ENCODE measurements around the gene CDK5RAP1.

The CDK5RAP1 gene

DNA sequence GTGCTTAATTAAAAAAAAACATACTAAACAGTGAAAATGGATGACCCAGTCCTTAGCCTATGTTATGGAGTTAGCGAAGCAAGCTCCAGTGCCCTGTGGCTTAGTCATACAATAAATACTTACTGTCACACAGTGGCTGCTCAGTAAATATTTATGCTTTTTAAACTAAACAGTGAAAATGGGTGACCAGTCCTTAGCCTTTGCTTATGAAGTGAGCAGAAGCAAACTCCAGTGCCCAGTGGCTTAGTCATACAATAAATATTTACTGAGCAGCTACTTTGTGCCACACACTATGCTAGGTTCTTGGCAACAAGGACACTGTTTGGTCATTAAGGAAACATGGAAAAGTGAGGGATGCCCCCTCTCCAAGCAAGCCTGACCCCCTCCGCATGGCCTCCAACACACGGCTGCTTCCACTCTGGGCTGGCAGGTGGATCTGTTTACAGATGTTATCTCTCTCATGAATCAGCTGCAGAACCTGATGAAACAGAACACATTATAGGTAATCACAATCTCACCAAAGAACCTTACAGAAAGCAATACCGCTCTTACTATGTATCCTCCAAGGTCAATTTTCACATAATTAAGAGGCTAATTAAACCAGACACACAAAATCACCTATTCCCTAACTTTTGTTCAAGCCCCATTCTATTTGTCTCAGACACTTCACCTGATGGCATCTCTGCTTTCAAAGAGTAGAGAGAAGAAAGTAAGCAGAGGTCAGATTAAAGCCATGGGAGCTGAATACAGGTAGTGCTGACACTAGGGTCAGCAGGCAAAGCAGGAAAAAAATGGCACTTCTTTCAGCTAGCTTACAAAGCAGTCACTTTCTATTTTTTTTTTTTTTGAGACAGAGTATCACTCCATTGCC is 27.3 kb downstream of the CDK5RAP1 start:
- peak; percentile 8 for DNase-seq

DNA sequence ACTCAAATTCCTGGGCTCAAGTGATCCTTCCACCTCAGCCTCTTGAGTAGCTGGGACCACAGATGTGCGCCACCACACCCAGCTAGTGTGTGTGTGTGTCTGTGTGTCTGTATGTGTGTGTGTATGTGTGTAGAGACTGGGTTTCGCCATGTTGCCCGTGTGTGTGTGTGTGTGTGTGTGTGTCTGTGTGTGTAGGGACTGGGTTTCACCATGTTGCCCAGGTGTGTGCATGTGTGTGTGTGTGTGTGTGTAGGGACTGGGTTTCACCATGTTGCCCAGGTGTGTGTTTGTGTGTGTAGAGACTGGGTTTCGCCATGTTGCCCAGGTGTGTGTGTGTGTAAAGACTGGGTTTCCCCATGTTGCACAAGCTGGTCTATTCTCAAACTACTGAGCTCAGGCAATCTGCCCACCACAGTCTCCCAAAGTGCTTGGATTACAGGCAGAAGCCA is 28.3 kb downstream of the CDK5RAP1 start:
- DNase-seq: no peak

GRCh38 chr20:33370291-33370690 is 31.0 kb downstream of the CDK5RAP1 start:
- no peak for DNase-seq

DNA sequence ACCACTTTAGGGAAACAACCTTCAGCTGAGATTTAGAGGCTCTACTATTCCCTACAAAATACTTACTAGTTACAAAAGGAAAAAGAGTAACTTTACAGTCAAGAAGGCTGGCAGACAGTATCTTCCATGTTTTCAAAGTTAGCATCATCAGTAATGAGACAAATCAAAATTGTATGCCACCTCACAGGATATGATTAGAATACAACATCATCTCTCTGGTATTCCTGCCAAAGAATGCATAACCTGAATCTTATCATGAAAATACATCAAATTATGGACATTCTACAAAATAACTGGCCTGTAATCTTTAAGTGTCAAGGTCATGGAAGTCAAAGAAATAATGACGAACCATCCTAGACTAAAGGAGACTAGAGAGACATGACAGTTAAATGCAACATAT is 38.4 kb downstream of the CDK5RAP1 start:
- DNase-seq: no peak

- DNase-seq: no peak
Observed at GRCh38 chr20:33359399-33360261, 41.7 kb downstream of the CDK5RAP1 start.

GRCh38 chr20:33353013-33353402 is 48.3 kb downstream of the CDK5RAP1 start:
- DNase-seq: no peak

DNA sequence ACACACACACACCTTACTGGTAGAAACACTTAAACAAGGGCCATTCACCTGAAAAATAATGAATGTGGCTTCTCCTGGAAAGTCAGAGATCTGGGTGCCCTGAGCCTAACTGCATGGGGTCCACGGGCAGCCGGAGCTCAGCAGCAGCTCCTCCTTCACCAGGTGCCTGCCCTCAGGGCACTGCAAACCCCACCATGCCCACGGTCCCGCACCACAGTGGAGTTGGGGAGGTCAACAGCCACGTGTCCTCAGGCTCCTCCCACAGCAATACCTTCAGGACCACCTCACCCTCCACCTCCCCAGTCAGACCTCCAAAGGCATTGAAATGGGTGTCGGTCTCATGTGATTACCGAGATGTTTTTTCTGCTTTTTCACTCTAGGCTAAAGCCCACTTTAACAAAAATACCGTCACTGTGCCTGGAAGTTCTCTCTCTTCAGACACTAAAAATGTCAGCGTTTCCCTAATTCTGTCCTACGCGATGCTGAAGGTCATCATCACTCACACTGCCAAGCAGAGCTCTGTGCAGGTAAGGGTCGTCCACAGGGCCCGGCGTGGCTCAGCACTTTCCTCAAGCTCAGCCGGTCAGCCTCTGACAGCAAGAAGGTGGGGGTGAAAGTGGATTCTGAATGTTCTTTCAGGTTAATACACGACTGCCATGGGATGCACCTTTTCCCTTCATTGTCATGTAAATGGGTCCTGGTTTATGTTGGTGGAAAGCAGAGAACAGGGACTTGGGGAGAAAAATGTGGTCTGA is 48.9 kb downstream of the CDK5RAP1 start:
- DNase-seq: no peak

DNA sequence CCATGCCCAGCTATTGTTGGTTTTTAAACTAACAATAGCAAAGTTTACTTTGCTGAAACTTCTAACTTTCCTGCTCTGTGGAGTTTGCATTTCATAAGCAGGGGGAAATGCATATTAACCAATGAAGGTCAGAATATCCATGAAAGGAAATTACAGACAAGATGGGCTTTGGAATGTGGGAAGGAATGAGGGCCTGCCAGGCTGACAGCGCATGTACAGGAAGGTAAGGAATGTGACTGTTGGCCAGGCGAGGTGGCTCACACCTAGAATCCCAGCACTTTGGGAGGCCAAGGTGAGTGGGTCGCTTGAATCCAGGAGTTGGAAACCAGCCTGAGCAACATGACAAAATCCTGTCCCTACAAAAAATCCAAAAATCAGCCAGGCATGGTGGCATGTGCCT is 49.6 kb downstream of the CDK5RAP1 start:
- DNase-seq: no peak

DNA sequence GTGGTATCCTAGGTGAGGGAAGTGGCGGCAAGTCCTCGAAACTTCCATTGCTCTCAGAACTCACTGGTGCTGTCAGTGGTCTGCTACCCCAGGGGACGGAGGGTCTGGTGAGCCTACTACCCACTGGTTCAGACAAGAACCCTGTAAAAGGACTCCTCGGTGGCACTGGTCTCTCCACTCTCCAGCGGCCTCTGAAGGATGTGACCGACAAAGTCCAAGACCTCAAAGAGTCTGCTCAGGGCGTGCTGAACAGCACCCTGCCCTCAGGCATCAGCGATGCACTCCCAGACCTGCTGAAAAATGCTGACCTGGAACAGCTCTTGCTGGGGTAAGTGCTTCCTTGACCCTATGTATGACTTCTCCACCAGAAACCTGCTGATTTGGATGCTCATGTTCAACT is 51.8 kb downstream of the CDK5RAP1 start:
- no peak for DNase-seq

DNA sequence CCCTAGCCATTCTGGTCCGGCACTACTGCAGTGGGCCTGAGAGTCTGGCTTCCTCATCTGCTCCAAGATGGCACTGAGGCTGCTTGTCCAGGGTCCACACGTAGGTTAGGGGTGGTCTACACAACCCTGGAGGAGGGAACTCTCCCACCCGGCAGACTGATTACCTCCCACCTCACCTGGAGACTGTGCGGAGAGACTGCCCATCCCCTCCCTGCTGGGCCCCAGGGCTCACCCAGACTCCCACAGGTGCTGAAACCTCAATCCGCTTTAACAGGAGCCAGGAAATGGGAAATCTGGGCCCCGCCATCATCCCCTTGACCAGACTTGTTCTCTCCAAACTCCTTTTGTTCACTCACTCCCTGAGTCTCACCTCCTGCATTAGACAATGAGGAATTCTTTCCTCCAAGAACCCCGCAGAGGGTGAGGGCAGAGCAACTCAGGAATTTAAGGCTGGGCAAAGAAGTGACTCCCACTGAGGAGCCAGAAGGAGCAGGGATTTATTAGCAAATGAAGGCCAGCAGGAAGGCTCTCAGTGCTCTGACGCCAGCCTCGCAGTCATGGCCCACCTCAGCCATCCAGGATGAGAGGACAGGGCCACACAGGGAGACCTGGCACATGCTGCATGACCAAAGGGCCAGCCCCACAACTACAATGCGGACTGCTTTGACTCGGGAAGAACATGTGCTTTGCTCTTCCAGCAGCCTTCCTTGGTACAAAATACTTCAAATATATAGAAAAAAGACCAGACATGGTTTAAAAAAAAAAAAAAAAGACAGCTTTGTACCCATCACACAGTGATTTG is 53.0 kb downstream of the CDK5RAP1 start:
- DNase-seq: no peak

GRCh38 chr20:33345342-33345741 is 56.0 kb downstream of the CDK5RAP1 start:
- no peak for DNase-seq

- DNase-seq: no peak
Observed at GRCh38 chr20:33343521-33343920, 57.8 kb downstream of the CDK5RAP1 start.

DNA sequence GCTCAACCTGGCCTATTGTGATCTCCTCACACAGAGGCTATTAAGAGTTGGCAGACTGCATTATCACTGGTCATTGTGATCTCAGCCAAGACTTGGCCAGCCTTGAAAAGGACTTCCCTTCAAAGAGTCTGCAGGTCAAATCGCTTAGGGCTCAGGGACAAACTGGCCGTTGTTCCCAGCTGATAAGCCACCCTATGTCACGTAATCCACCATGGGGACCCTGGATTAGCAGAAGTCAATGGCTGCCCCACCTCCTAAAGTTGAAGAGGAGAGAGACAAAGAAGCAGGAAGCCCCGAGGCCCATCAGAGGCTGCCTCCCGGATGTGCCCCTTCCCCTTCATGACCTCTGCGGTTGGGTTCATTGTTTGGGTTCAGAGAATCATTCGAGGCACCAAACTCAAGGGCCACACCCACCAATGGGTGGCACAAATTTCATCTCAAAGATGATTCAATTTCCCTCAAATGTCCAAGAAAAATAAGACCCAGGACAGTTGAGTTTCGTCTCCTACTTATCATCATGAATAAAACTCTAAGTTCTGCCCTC is 61.7 kb downstream of the CDK5RAP1 start:
- DNase-seq: no peak

GRCh38 chr20:33338467-33339258 is 62.7 kb downstream of the CDK5RAP1 start:
- no peak for DNase-seq

DNA sequence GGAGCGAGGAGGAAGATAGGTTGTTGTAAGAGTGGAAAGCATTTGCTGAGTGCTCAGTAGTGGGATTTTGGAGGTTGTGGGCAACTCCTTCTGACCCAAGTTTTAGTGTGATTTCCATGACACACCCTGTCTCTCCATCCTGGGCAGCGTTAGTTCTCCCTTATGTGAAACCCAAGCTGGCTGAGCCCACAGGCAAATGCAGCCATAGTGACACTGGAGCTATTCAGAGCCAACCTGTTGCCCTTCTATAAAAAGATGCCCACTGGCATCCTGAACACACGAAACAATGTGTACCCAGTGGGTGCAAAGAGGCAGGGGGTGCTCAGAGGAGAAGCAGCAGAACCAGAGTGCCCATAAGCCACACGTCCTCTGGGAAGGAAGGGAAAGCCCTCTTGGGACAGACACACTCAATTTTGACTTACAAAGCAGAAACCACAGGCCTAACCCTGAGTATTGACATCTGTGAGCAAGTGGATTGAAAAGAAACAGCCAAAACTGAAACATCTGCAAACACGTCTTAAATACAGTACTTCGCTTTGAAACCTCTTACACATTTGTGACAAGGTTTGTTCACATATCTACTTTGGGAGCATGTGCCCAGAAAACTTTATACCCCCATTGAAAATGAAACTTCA is 63.7 kb downstream of the CDK5RAP1 start:
- DNase-seq: no peak

DNA sequence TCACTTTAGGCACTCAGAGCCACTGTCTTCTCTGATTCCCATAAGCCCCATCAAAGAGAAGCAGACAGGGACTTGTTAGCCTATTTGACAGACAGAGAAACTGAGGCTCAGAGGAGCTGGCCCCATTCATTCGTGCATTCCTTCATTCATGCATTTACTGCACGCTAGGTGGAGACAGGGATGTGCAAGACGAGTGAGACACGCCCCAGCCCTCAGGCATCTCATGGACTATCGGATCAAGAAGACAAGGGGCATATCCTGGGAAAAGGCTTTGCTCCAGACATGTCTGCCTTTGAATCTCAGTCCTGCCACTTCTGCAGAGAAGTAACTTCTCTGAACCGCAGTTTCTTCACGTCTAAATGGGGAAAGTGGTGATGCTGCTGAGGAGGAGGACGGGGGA is 64.2 kb downstream of the CDK5RAP1 start:
- no peak for DNase-seq

DNA sequence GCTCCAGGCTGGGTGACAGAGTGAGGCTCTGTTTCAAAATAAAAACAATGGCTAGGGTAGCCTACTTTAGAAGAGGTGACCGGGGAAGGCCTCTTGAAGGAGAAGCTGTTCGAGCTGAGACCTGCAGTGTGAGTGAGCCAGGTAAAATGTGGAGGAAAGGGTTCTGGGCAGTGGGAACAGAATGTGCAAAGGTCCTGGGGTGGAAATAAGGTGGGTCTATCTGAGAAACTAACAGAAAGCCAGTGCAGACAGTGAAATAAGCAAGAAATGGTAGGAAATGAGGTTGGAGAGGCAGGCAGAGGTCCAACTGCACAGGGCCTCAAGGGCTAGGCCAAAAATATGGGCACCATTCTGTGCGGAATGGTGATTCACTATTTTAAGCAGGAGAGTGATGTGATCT is 64.9 kb downstream of the CDK5RAP1 start:
- no peak for DNase-seq

DNA sequence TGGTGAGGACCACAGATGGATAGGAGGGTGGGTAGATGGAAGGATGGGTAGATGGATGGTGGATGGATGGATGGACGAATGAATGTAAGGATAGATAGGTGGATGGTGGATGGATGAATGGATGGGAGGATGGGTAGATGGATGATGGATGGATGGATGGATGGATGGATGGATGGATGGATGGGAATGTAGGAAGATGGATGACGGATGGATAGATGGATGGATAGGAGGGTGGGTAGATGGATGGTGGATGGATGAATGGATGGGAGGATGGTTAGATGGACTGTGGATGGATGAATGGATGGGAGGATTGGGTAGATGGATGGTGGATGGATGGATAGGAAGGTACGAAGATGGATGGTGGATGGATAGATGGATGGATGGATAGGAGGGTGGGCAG is 67.2 kb downstream of the CDK5RAP1 start:
- DNase-seq: no peak

DNA sequence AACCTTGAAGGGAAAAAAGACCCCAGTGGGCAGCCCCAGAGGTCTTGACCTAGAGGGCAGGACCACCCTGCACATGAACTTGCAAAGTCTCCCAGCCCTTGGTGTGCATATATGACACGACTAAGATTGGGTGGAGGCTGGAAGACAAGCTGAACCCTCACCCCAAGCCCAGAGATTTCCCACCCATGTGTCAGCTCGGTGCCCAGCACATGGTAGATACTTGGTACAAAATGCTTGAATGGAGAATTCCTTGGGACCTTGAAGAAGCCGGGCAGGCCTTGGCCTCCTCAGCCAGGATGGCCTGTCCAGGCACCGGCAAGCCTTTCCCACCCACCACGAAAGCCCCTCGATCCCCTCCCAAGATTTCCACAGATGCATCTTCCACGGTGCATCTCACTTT is 67.7 kb downstream of the CDK5RAP1 start:
- no peak for DNase-seq

DNA sequence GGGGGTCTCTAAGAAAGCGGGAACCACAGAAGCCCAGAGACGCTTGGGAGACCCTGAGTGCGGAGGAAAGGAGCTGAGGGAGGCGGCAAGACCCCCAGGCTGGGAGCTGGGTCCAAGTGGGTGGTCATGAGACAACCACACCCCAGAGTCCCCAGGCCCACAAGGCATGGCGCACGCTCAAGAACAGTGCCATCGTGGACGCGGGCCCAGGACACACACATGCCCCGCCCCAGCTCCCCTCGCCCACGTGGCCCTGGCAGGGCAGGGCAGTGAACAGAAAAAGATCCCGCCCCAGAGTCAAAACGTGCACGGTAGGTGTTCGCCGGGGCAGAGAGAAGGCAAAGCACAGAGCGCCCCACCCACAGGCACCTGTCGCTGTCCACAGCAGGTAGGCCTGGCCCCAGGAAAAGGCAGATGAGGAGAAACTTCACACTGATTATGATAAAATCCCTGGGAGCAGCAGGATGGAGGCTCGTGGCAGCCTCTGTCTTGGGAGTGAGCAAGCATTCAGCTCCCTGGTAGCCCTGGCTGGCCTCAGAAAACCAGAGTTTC is 68.3 kb downstream of the CDK5RAP1 start:
- no peak for DNase-seq

All from NCI-H226 (cell line).